ENCODE measurements around the gene SNX5.

SNX5 gene

DNA sequence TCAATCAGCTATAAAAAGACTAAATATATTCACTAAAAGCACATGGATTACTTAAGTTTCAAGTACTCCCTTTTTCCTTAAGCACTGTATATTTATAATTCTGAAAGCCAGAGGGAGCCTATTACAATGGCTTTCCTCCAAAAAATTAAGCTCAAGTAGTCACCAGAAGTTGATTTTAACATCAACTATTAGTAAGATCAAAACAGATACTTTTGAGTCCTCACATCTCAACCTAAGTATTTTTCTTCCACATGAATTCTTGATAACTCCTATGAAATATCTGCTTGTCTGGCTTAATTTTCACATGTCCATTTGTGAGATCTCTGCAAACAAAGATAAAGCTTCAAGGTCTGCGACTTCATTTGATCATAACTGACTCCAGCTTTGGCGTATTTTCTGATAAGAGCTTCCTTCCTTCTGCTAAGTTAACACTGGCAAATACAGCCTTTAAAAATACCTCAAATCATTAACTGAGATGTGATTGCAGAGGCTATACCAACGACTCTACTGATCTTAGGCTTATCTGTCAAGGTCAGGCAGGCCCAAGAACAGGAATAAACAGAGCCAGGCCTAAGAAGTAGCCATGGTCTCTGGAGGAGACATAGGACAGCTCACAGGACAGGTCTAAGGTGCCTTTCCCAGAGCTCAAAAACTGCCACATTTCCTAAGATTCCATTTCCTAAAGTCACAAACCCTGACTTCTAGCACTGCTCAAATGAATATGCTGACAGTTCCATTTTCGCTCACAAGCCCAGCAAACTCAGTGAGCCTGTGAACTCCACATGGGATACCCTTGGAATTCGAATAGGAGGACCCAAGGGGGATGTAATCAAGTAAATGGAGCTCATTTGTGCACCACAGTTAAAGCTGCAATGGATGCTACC is 10.0 kb downstream of the SNX5 start:
- no peak for DNase-seq

- no peak for DNase-seq
Measured at GRCh38 chr20:17957505-17958363, 10.9 kb downstream of the SNX5 start.

GRCh38 chr20:17956099-17956685 is 12.4 kb downstream of the SNX5 start:
- no peak for DNase-seq

- no peak for DNase-seq
Measured at GRCh38 chr20:17955302-17955701, 13.3 kb downstream of the SNX5 start.

- DNase-seq: no peak
Measured at GRCh38 chr20:17953935-17954334, 14.7 kb downstream of the SNX5 start.

GRCh38 chr20:17952692-17953684 is 15.6 kb downstream of the SNX5 start:
- no peak for DNase-seq

- no peak for DNase-seq
Measured at GRCh38 chr20:17951323-17951722, 17.3 kb downstream of the SNX5 start.

DNA sequence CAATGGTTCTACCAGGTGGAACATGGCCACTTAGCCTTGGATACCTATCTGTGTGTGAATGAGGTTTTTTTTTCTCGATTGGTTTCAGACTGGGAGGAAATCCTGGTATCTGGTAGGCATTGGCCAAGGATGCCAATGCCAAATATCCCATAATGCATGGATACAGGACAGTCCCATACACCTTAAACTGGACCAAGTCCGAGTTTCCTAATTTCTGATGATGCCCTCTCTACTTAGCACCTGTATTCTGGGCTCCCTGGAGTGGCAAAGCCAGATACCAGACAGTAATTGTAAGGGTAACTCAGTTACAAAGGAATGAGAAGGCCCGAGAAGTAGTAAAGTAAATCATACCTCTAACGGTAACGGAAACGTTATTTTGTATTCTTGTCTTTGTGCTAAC is 17.9 kb downstream of the SNX5 start:
- DNase-seq: no peak

GRCh38 chr20:17949899-17950298 is 18.7 kb downstream of the SNX5 start:
- no peak for DNase-seq

DNA sequence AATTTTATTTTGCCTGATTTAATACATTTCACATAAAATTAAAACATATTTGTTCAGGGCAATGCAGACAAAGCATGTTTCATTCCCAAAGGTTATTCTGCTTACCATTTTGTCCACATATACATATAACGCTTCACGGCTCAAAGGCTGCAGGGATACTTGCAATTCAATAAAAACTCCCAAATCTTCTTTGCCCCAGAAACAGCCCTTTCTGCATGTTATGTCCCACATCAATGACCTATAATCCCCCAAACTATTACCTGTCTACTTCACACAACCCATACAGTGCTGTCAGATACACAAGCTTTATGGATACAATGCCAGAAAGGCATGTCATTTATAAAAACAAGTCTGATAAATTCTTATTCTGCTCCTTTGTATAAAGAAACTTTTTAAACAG is 20.2 kb downstream of the SNX5 start:
- DNase-seq: no peak

DNA sequence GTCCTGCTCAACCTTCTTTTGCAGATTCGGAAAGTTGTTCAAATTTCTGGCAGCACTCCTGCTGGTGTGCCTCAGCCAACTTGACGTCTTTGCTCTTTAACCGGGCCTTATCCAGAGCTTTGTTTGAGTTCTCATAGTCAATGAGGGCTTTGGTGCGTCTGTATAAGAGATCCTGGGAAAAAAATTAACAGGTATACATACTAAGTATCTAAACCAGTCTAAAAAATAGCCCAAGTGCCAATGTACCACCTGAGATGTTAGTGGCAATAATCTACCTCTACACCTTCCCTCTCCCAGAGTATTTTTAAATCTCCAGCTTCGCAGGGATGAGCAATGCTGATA is 21.1 kb downstream of the SNX5 start:
- DNase-seq: no peak

- no peak for DNase-seq
Measured at GRCh38 chr20:17946572-17947473, 21.8 kb downstream of the SNX5 start.

DNA sequence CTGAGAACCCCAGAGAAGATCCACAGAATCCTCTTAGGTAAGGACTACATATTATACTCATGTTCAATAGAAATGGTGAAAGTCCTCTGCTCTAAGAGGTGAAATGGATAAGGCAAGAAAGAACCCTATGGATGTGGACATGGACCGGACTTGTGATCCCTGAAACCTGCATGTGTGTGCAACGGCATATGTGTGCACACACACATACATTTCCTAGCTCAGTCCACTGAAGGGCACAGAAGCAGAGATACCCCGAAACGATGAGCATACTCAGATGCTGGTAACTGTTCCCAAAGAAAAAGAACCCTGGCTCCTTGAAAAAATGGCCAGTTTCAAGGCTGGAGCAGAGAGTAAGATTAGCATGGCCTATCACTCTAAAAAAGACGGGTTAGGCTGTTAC is 22.6 kb downstream of the SNX5 start:
- DNase-seq: no peak

- no peak for DNase-seq
Measured at GRCh38 chr20:17944854-17945474, 23.6 kb downstream of the SNX5 start.

GRCh38 chr20:17943343-17943742 is 25.3 kb downstream of the SNX5 start:
- no peak for DNase-seq

DNA sequence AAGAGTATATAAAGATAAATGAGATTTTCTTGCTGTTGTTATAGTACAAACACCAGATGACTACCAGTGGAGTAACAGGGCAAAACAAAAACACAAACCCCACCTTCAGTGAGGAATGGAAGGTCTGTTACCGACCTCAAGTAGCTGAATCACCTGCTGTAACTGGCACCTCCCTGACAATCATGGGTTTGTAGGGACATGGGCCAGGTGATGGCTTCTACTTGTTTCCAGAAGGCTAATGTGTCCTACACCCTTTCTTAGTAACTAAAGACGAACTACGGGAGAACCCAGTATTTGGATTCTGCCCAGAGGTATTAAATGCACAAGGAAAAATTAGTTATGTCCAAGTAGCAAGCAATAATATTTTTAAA is 26.8 kb downstream of the SNX5 start:
- DNase-seq: no peak

GRCh38 chr20:17941087-17941825 is 27.3 kb downstream of the SNX5 start:
- DNase-seq: no peak

DNA sequence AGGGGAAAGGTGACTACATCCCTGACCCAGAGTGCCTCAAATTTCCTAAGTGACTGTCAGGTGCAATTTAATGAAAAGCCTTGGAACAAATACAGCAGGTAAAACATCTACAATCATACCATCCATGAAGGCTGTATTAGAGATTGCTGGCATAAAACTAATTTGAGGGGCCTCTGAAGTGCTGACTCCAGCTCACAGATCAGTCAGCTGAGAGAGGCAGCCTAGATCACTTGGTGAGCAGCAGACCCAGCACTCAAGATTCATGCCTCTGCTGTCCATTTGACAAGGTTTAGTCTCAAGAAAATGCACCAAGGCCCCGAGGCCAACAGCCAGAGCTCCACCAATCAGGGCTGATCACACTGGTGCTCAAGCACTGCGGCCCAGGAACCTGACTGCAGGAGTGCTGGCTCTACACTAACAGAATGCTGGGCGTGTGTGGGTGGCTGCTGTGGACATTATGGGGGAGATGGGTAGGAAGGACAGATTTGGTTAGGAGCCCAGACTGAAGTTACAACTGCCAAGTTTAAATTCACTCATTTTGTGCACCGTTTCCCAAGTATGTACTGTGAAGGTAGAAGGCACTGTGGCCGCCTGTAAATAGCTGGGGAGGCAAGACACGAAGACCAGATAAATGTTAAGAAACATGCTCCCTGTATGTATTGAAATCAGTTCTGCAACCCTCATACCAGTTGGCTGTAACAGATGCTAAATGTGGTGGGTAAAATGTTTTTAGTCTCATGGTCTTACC is 28.2 kb downstream of the SNX5 start:
- no peak for DNase-seq

GRCh38 chr20:17939622-17940223 is 28.9 kb downstream of the SNX5 start:
- DNase-seq: no peak
